ENCODE measurements around the gene AGO1. TPM values are rescaled to one million over a fixed set of nuclear protein-coding genes. Genes with fewer than 3 reads are reported as not detected.

AGO1 gene
- total and polyA plus RNA-seq, 2 of the 13 experiments (the other 11 are each of a cell fraction or from before 2014, with no cell fraction given), result 9.2 to 18.6 TPM

- Histone ChIP-seq H3K27ac (ENCODE audit: extremely low read length, insufficient read depth, low read length) (no peak overlapping the region), H3K4me1 (ENCODE audit: insufficient read depth, low read length) (no peaks in the 10 kb centered on the region), H3K79me2 (ENCODE audit: insufficient read depth, low read length) (no peaks in the 10 kb centered on the region), H4K20me1 (ENCODE audit: insufficient read depth, low read length) (no peaks in the 10 kb centered on the region), H3K4me2 (ENCODE audit: low read depth, low read length) (no peak overlapping the region), H3K4me3 (replicated peaks in 1 of 3; ENCODE audit: insufficient read depth in 1 of 3, low read depth in 2 of 3, low read length in 3 of 3) (no peak overlapping the region), H3K27me3 (ENCODE audit: control insufficient read depth in 1 of 2, insufficient read depth in 2 of 2, low read length in 2 of 2) (no peaks in the 10 kb centered on the region), H2AFZ (ENCODE audit: low read length) (no peak overlapping the region), H3K9me3 (ENCODE audit: low read length) (no peaks in the 10 kb centered on the region), H3K36me3 (replicated peaks in 1 of 2; ENCODE audit: control insufficient read depth in 1 of 2, insufficient read depth in 2 of 2, low read length in 2 of 2) (peaks cover 0 to 49% of the 10 kb centered on the region in 2 experiments; a peak in 4 of 5 replicates), H3K9ac (ENCODE audit: insufficient read depth, low read depth, low read length) (no peak overlapping the region)
- CTCF ChIA-PET (ENCODE audit: low intra/inter-chr PET ratio, low total read pairs), result no interaction called here
- no TSS peak for BruUV-seq (replicated peaks)
- FAIRE-seq (no peak), ATAC-seq (no peak), DNase-seq (ENCODE audit: low spot score) (no peak)
- in situ Hi-C loops (cut with HindIII; ENCODE audit: extremely low pct_ligation_motif_present, low pct_unique_long_range_greater_than_20kb), result no loop called here
- TF ChIP-seq ISL2 (CRISPR knock-in tag; IDR thresholded peaks at IDR 0.05), result no peak
- TF ChIP-seq SP4 (CRISPR knock-in tag; IDR thresholded peaks at IDR 0.05), result no peak
- no peak for TF ChIP-seq TFDP2 (CRISPR knock-in tag; IDR thresholded peaks at IDR 0.05)
- TF ChIP-seq ZSCAN25 (CRISPR knock-in tag; IDR thresholded peaks at IDR 0.05), result no peak
- TF ChIP-seq MED13 (CRISPR knock-in tag; IDR thresholded peaks at IDR 0.05), result no peak
- no peak for TF ChIP-seq PRDM4 (CRISPR knock-in tag; IDR thresholded peaks at IDR 0.05; ENCODE audit: borderline replicate concordance)
- no peak for TF ChIP-seq STAT5B (CRISPR knock-in tag; IDR thresholded peaks at IDR 0.05)
- TF ChIP-seq ZEB1 (IDR thresholded peaks at IDR 0.05; ENCODE audit: insufficient replicate concordance, low read depth), result no peak
- no peak for TF ChIP-seq ARID5B (CRISPR knock-in tag; IDR thresholded peaks at IDR 0.05)
- TF ChIP-seq STAT6 (CRISPR knock-in tag; IDR thresholded peaks at IDR 0.05; ENCODE audit: borderline replicate concordance), result no peak
- no peak for TF ChIP-seq TCF7L2 (IDR thresholded peaks at IDR 0.05; ENCODE audit: low read depth, low read length)
- TF ChIP-seq ZNF737 (CRISPR knock-in tag; IDR thresholded peaks at IDR 0.05; ENCODE audit: borderline replicate concordance), result no peak
- TF ChIP-seq GATAD1 (CRISPR knock-in tag; IDR thresholded peaks at IDR 0.05), result no peak
- TF ChIP-seq ZNF17 (CRISPR knock-in tag; IDR thresholded peaks at IDR 0.05), result no peak
- POLR2A ChIA-PET, result no interaction called here
- intact Hi-C loops (cut with micrococcal nuclease; ENCODE audit: unreplicated experiment), result no loop called here
Measured at GRCh38 chr1:35980090-35980489, 97.1 kb downstream of the AGO1 start.
